HEK293 (cell line): Measurements from ENCODE around the gene DR1.

Source experiments
- CTCF ChIA-PET: fragments of 350-600 bp; formaldehyde crosslinking; extraction: SDS; loops from one replicate; lab custom pipeline; 2021; ENCODE audit warnings: antibody characterized with exemption; lab: Yijun Ruan, JAX
- POLR2A ChIA-PET: fragments of 300-600 bp; formaldehyde crosslinking; extraction: SDS; loops from one replicate; lab custom pipeline; 2020; ENCODE audit warnings: antibody characterized with exemption, inconsistent platforms; lab: Yijun Ruan, JAX
- H3K27ac ChIP-seq: fragments of 200-500 bp; sonication (Bioruptor generic); 2 replicates; pipeline ENCODE4 v1.5.1; 2014; ENCODE audit warnings: low read depth, low read length, control low read depth, inconsistent platforms; ENCODE audit errors: extremely low read depth
- H3K36me3 ChIP-seq, 2 experiments: fragments of 200-500 bp in 1 of 2; sonication (Bioruptor generic) in 1 of 2; 1 replicate in 1 of 2; 2 replicates in 1 of 2; pipeline ENCODE4 v1.5.1; 2014 to 2017; ENCODE audit warnings: inconsistent platforms in 2 of 2, low read length in 2 of 2; ENCODE audit not compliant: control insufficient read depth in 2 of 2, insufficient read depth in 1 of 2
- H3K4me1 ChIP-seq: fragments of 200-500 bp; sonication (Bioruptor generic); 2 replicates; pipeline ENCODE4 v1.5.1; 2014; ENCODE audit warnings: mild to moderate bottlenecking, low read length, inconsistent platforms; ENCODE audit not compliant: control insufficient read depth, insufficient read depth
- H3K4me3 ChIP-seq: 2 replicates; pipeline ENCODE4 v1.5.1; 2011; ENCODE audit warnings: low read depth, mild to moderate bottlenecking, control low read depth, low read length, moderate library complexity
- H3K9me3 ChIP-seq: fragments of 200-500 bp; sonication (Bioruptor generic); 2 replicates; pipeline ENCODE4 v1.5.1; 2014; ENCODE audit warnings: low read depth, low read length, inconsistent platforms; ENCODE audit not compliant: control insufficient read depth, insufficient read depth
- BCL11A ChIP-seq: fragments of 450-650 bp; formaldehyde crosslinking; IDR thresholded peaks from 2 replicates; pipeline ENCODE4 v1.5.1; 2016; ENCODE audit warnings: low read depth, missing biosample characterization, missing genetic modification characterization
- OVOL3 ChIP-seq: fragments of 450-650 bp; formaldehyde crosslinking; IDR thresholded peaks from 2 replicates; pipeline ENCODE4 v1.5.1; 2016; ENCODE audit warnings: missing biosample characterization, missing genetic modification characterization
- ZBTB20 ChIP-seq: fragments of 450-650 bp; formaldehyde crosslinking; IDR thresholded peaks from 2 replicates; pipeline ENCODE4 v1.5.1; 2016; ENCODE audit warnings: missing biosample characterization, missing genetic modification characterization
- ZNF133 ChIP-seq: fragments of 450-650 bp; formaldehyde crosslinking; IDR thresholded peaks from 2 replicates; pipeline ENCODE4 v1.5.1; 2016; ENCODE audit warnings: missing biosample characterization, missing genetic modification characterization
- ZNF184 ChIP-seq: fragments of 450-650 bp; IDR thresholded peaks from 2 replicates; pipeline ENCODE4 v1.5.1; 2018; ENCODE audit warnings: missing biosample characterization, mild to moderate bottlenecking, missing genetic modification characterization
- ZNF221 ChIP-seq: fragments of 450-650 bp; formaldehyde crosslinking; IDR thresholded peaks from 2 replicates; pipeline ENCODE4 v1.5.1; 2017; ENCODE audit warnings: missing biosample characterization, missing genetic modification characterization, borderline replicate concordance
- ZNF350 ChIP-seq: fragments of 450-650 bp; formaldehyde crosslinking; IDR thresholded peaks from 2 replicates; pipeline ENCODE4 v1.5.0; 2017; ENCODE audit warnings: missing biosample characterization, mild to moderate bottlenecking, missing genetic modification characterization
- ZNF394 ChIP-seq: fragments of 450-650 bp; formaldehyde crosslinking; IDR thresholded peaks from 2 replicates; pipeline ENCODE4 v1.5.1; 2016; ENCODE audit warnings: missing biosample characterization, missing genetic modification characterization, mild to moderate bottlenecking, moderate library complexity, borderline replicate concordance
- ZNF404 ChIP-seq: fragments of 450-650 bp; formaldehyde crosslinking; IDR thresholded peaks from 2 replicates; pipeline ENCODE4 v1.5.1; 2017; ENCODE audit warnings: missing biosample characterization, missing genetic modification characterization
- ZNF548 ChIP-seq: fragments of 450-650 bp; formaldehyde crosslinking; IDR thresholded peaks from 2 replicates; pipeline ENCODE4 v1.5.1; 2016; ENCODE audit warnings: missing biosample characterization, missing genetic modification characterization
- ZNF561 ChIP-seq: fragments of 450-650 bp; IDR thresholded peaks from 2 replicates; pipeline ENCODE4 v1.5.1; 2018; ENCODE audit warnings: missing biosample characterization, missing genetic modification characterization, borderline replicate concordance
- ZNF571 ChIP-seq: fragments of 450-650 bp; formaldehyde crosslinking; IDR thresholded peaks from 2 replicates; pipeline ENCODE4 v1.5.0; 2017; ENCODE audit warnings: missing biosample characterization, missing genetic modification characterization
- TF ChIP-seq, protein P1 (sequence below): fragments of 450-650 bp; formaldehyde crosslinking; IDR thresholded peaks from 2 replicates; pipeline ENCODE4 v1.5.1; 2017; ENCODE audit warnings: missing biosample characterization, missing genetic modification characterization
- TF ChIP-seq, protein P2 (sequence below): sonication (generic); formaldehyde crosslinking; IDR thresholded peaks from 2 replicates; pipeline ENCODE4 v1.8.1; 2022; ENCODE audit warnings: mild to moderate bottlenecking, moderate library complexity, missing genetic modification reagents
- TF ChIP-seq, protein P3 (sequence below): fragments of 450-650 bp; formaldehyde crosslinking; conservative IDR thresholded peaks from 2 replicates; pipeline ENCODE4 v1.5.1; 2016; ENCODE audit warnings: low read depth, missing biosample characterization, missing genetic modification characterization

DR1 gene

DNA sequence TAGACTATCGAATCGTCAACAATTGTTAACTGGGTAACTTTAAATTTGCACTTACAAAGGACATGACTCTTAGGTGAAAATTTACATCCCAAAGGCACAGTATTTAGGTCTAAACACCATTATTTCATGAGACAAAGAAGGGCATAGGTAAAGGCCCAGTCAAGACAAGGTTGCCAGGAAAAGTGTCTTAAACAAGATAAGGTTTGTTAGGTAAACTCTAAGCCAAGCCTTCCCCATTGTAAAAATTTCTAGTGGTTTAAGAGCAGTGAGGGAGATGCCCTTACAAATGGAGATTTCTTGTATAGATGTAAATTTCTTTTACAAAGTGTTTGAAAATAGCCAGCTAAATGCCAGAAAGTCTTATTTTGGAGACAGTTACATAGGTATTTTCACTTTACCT, 65.3 kb downstream of the DR1 start:
- no peaks in the 10 kb centered on the region for H3K4me1 ChIP-seq
- no peaks in the 10 kb centered on the region for H3K9me3 ChIP-seq
- H3K27ac ChIP-seq = no peak overlapping the region
- TF ChIP-seq ZNF350 (no peak), ZNF571 (no peak), ZBTB20 (tag by site-specific recombination) (no peak), OVOL3 (tag by site-specific recombination) (no peak), BCL11A (no peak)
- TF ChIP-seq, all 188 proteins: peak for 0
- H3K4me3 ChIP-seq = no peak overlapping the region
- ChIA-PET POLR2A (no interaction called here), CTCF (no interaction called here)
- H3K36me3 ChIP-seq = no peaks in the 10 kb centered on the region

DNA sequence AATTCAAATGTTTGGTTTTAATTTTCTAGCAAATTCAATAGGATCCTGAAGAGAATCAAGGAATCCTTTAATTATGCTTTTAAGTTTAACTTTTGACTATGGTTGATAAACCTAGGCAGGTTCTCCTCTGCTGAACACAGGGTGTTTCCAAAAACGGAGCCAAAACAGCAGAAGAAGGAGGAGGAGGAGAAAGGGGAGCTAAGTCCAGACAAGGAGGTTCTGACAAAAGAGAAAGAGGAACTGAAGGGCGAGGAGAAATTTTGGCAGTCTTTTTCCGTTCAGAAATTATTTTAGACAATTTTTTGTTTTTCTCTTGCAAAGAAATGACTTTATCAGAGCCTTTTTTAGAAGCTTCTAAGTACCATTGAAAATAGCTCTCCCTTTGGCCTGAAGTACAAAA, 69.0 kb downstream of the DR1 start:
- TF ChIP-seq, protein P1, sequence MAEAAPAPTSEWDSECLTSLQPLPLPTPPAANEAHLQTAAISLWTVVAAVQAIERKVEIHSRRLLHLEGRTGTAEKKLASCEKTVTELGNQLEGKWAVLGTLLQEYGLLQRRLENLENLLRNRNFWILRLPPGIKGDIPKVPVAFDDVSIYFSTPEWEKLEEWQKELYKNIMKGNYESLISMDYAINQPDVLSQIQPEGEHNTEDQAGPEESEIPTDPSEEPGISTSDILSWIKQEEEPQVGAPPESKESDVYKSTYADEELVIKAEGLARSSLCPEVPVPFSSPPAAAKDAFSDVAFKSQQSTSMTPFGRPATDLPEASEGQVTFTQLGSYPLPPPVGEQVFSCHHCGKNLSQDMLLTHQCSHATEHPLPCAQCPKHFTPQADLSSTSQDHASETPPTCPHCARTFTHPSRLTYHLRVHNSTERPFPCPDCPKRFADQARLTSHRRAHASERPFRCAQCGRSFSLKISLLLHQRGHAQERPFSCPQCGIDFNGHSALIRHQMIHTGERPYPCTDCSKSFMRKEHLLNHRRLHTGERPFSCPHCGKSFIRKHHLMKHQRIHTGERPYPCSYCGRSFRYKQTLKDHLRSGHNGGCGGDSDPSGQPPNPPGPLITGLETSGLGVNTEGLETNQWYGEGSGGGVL (tag by site-specific recombination) = no peak
- no peak for TF ChIP-seq ZNF221 (tag by site-specific recombination)
- TF ChIP-seq ZNF184 = no peak
- TF ChIP-seq ZNF404 (tag by site-specific recombination) = no peak
- TF ChIP-seq ZNF561 (tag by site-specific recombination) = no peak
- no peak for TF ChIP-seq ZNF394 (tag by site-specific recombination)
- TF ChIP-seq, protein P2, sequence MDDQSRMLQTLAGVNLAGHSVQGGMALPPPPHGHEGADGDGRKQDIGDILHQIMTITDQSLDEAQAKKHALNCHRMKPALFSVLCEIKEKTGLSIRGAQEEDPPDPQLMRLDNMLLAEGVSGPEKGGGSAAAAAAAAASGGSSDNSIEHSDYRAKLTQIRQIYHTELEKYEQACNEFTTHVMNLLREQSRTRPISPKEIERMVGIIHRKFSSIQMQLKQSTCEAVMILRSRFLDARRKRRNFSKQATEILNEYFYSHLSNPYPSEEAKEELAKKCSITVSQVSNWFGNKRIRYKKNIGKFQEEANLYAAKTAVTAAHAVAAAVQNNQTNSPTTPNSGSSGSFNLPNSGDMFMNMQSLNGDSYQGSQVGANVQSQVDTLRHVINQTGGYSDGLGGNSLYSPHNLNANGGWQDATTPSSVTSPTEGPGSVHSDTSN = no peak
- TF ChIP-seq ZNF548 (tag by site-specific recombination) = no peak
- H3K27ac ChIP-seq = no peak overlapping the region
- POLR2A ChIA-PET = no interaction called here
- H3K4me1 ChIP-seq = no peaks in the 10 kb centered on the region
- CTCF ChIA-PET = interaction anchor here (0.6 kb wide), 1 partner anchor 170 kb away, joined by 3 read pairs; no protein-coding TSS in a partner anchor
- no peaks in the 10 kb centered on the region for H3K9me3 ChIP-seq
- no peak overlapping the region for H3K4me3 ChIP-seq
- H3K36me3 ChIP-seq = no peaks in the 10 kb centered on the region

DNA sequence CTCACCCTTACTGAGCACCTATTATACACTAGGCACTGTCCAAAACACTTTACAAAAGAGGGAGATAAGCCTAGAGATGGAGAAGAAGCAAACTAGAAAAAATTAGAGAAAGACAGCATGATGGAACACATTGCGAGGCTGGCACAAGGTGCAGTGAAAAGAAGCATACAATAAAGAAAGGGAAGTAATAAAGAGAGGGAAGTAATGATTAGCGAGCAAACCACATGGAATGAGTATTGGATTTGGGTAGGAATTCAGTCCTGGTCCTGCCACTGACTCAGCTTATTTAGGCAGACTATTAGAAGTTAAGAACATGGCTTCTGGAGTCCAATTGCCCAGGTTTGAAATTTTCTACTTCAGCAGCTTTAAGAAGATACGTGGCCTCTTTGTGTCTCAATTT, 69.6 kb downstream of the DR1 start:
- TF ChIP-seq, protein P3, sequence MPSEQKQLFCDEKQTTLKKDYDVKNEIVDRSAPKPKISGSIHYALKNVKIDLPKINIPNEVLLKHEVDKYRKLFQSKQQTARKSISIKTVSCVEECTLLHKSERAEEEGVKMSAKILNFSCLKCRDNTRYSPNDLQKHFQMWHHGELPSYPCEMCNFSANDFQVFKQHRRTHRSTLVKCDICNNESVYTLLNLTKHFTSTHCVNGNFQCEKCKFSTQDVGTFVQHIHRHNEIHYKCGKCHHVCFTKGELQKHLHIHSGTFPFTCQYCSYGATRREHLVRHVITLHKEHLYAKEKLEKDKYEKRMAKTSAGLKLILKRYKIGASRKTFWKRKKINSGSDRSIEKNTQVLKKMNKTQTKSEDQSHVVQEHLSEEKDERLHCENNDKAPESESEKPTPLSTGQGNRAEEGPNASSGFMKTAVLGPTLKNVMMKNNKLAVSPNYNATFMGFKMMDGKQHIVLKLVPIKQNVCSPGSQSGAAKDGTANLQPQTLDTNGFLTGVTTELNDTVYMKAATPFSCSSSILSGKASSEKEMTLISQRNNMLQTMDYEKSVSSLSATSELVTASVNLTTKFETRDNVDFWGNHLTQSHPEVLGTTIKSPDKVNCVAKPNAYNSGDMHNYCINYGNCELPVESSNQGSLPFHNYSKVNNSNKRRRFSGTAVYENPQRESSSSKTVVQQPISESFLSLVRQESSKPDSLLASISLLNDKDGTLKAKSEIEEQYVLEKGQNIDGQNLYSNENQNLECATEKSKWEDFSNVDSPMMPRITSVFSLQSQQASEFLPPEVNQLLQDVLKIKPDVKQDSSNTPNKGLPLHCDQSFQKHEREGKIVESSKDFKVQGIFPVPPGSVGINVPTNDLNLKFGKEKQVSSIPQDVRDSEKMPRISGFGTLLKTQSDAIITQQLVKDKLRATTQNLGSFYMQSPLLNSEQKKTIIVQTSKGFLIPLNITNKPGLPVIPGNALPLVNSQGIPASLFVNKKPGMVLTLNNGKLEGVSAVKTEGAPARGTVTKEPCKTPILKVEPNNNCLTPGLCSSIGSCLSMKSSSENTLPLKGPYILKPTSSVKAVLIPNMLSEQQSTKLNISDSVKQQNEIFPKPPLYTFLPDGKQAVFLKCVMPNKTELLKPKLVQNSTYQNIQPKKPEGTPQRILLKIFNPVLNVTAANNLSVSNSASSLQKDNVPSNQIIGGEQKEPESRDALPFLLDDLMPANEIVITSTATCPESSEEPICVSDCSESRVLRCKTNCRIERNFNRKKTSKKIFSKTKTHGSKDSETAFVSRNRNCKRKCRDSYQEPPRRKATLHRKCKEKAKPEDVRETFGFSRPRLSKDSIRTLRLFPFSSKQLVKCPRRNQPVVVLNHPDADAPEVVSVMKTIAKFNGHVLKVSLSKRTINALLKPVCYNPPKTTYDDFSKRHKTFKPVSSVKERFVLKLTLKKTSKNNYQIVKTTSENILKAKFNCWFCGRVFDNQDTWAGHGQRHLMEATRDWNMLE (tag by site-specific recombination) = no peak
- 0 out of 2 replicates have a peak, but pooled peaks have one; percentile 43 for TF ChIP-seq ZNF133 (tag by site-specific recombination)
- H3K4me1 ChIP-seq = no peaks in the 10 kb centered on the region
- POLR2A ChIA-PET = no interaction called here
- no peak overlapping the region for H3K4me3 ChIP-seq
- no peaks in the 10 kb centered on the region for H3K36me3 ChIP-seq
- CTCF ChIA-PET = no interaction called here
- no peak overlapping the region for H3K27ac ChIP-seq
- no peaks in the 10 kb centered on the region for H3K9me3 ChIP-seq
